Stomach (tissue), 9 donors: ENCODE measurements around the gene KREMEN2. TPM values are rescaled to one million over a fixed set of nuclear protein-coding genes. Genes with fewer than 3 reads are reported as not detected.

Experiments used
- DNase-seq, 2 donors: peaks; one replicate each; pipeline versions ENCODE4 v3.0.0 to v3.0.0-alpha.2; 2013 to 2019
- H3K27ac ChIP-seq, 5 donors: fragments of 200-600 bp in 4 of 5; sonication (generic) in 4 of 5; one replicate each; pipeline ENCODE4 v1.5.1; 2013 to 2019; ENCODE audit warnings: mild to moderate bottlenecking in 1 of 5, moderate library complexity in 1 of 5
- H3K27me3 ChIP-seq, 3 donors: fragments of 200-600 bp; sonication (generic); one replicate each; pipeline ENCODE4 v1.5.1; 2017 to 2019; ENCODE audit warnings: mixed run types in 1 of 3
- H3K36me3 ChIP-seq, 4 donors: fragments of 200-600 bp; sonication (generic); 1 replicate in 3 of 4; 2 replicates in 1 of 4; pipeline ENCODE4 v1.5.1; 2016 to 2019
- H3K4me1 ChIP-seq, 4 donors: fragments of 200-600 bp; sonication (generic); one replicate each; pipeline ENCODE4 v1.5.1; 2016 to 2019
- H3K4me3 ChIP-seq, 4 donors: fragments of 200-600 bp; sonication (generic) in 3 of 4; one replicate each; pipeline ENCODE4 v1.5.1; 2016 to 2019; ENCODE audit warnings: mild to moderate bottlenecking in 1 of 4
- H3K9me3 ChIP-seq, 4 donors: fragments of 200-600 bp; sonication (generic); one replicate each; pipeline ENCODE4 v1.5.1; 2016 to 2019
- CTCF ChIP-seq, 7 experiments: fragments of 450-650 bp in 4 of 7; fragments of 200-600 bp in 3 of 7; sonication (generic) in 3 of 7; IDR thresholded peaks; one replicate each; pipeline ENCODE4 v1.5.1; 2016 to 2019; ENCODE audit warnings: antibody characterized with exemption in 7 of 7, control low read depth in 2 of 7, mild to moderate bottlenecking in 1 of 7
- EP300 ChIP-seq: sonication (generic); formaldehyde crosslinking; IDR thresholded peaks from one replicate; pipeline ENCODE4 v1.6.1; 2017; ENCODE audit warnings: antibody characterized with exemption
- POLR2A ChIP-seq, 4 donors: fragments of 450-650 bp; IDR thresholded peaks; one replicate each; pipeline ENCODE4 v1.6.1; 2016; ENCODE audit warnings: antibody characterized with exemption in 4 of 4, control low read depth in 2 of 4, mild to moderate bottlenecking in 1 of 4, moderate library complexity in 1 of 4
- POLR2AphosphoS5 ChIP-seq, 3 donors: sonication (generic); formaldehyde crosslinking; IDR thresholded peaks; one replicate each; pipeline ENCODE4 v1.6.1; 2016; ENCODE audit warnings: antibody characterized with exemption in 3 of 3
- WGBS, 5 donors: extraction: QIAGEN DNeasy Blood & Tissue Kit in 3 of 5; methylation state at CpG; one replicate each; pipeline versions ENCODE4 v1.1.5 to v1.1.7; 2013 to 2018; 5-methylcytosine and 5-hydroxymethylcytosine counted together
- intact Hi-C: fragments of 100-400 bp; cut with DNase I; formaldehyde crosslinking; loops from one replicate; pipeline ENCODE4 v1.15.1; 2023; ENCODE audit warnings: low total_unique reads
- polyA plus RNA-seq, 3 donors: library from polyadenylated mRNA; stranded (reverse); fragments of 200-250 nt; gene quantifications; one replicate each; pipeline ENCODE4 v1.2.3, GENCODE V29; 2013
- total RNA-seq, 5 donors: library from RNA; depleted of rRNA; stranded (reverse); fragments of >200 nt; gene quantifications; one replicate each; pipeline versions ENCODE4 v1.1.0 to v1.2.3, GENCODE V29; 2014 to 2016
- donor health status: healthy with polysubstance abuse.
- donor health status: Bipolar disorder and iron deficiency.
- donor health status: healthy.

The KREMEN2 gene
- total and polyA plus RNA-seq, 8 donors: 0.37 to 1.1 TPM; not detected in 6

GRCh38 chr16:2955779-2956578 lies 8.1 kb upstream of the KREMEN2 start:
- intact Hi-C loops: no loop called here
- Histone ChIP-seq H3K4me1 (peaks cover 0 to 8% (median 0%) of the 10 kb centered on the region in 4 donors), H3K27me3 (peaks cover 6 to 70% (median 38%) of the 10 kb centered on the region in 3 donors), H3K36me3 (no peaks in the 10 kb centered on the region), H3K4me3 (no peak overlapping the region), H3K27ac (no peak overlapping the region), H3K9me3 (no peaks in the 10 kb centered on the region)
- no peak for DNase-seq
- 28 to 45% (median 41%) methylated on average over 14 to 21 of the region's 21 CpGs for WGBS, 5 donors
- TF ChIP-seq POLR2A (IDR thresholded peaks at IDR 0.05) (no peak), EP300 (no peak), CTCF (IDR thresholded peaks at IDR 0.05) (no peak), POLR2AphosphoS5 (IDR thresholded peaks at IDR 0.05) (no peak)

DNA sequence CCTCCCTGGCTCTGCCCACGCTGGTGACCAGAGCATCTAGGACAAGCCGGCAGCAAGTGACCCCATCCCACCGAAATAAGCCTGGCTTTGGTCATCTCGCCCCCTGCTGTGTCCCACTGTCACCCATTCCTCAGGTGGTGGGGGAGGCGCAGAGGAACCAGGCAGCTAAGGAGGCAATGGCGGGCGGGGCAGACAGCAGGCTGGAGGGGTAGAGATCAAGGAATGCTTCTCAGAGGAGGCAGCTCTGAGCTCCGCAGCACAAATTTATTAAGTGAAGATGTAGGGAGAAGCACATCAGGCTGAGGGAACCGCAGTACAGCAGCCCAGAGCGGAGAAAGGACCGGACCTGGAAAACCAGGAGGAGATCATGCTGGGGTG lies 7.5 kb upstream of the KREMEN2 start:
- intact Hi-C loops: no loop called here
- Histone ChIP-seq H3K4me3 (no peak overlapping the region), H3K27ac (no peak overlapping the region), H3K27me3 (peaks cover 6 to 76% (median 41%) of the 10 kb centered on the region in 3 donors), H3K36me3 (no peaks in the 10 kb centered on the region), H3K4me1 (peaks cover 0 to 8% (median 0%) of the 10 kb centered on the region in 4 donors), H3K9me3 (no peaks in the 10 kb centered on the region)
- WGBS, 5 donors: 85 to 91% (median 86%) methylated on average over 9 to 11 of the region's 11 CpGs
- TF ChIP-seq POLR2AphosphoS5 (IDR thresholded peaks at IDR 0.05) (no peak), POLR2A (IDR thresholded peaks at IDR 0.05) (no peak), EP300 (no peak), CTCF (IDR thresholded peaks at IDR 0.05) (no peak)
- DNase-seq: no peak

DNA sequence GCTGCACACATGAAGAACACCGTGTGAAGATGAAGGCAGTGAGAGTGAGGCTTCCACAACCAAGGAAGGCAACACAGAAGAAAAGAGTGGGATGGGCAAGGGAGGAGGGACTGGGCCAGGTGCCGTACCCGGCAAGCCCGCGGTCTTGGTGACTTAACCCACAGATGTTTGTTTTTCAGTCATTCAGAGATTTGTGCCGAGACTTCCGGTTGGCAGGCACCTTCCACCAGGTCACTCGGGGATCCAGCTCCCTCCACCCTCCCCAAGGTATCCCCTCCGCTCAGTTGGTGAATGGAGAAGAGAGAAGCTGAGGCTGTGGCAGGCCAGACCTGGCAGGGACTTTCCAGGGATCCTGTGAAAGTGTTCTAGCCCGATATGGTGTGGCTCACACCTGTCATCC lies 4.9 kb upstream of the KREMEN2 start:
- no peak overlapping the region for H3K27ac ChIP-seq
- H3K4me1 ChIP-seq: peaks cover 16 to 25% (median 18%) of the 10 kb centered on the region in 4 donors
- TF ChIP-seq POLR2A (IDR thresholded peaks at IDR 0.05): no peak
- no peak for TF ChIP-seq EP300
- TF ChIP-seq POLR2AphosphoS5 (IDR thresholded peaks at IDR 0.05): no peak
- no peak for TF ChIP-seq CTCF (IDR thresholded peaks at IDR 0.05)
- no peak overlapping the region for H3K4me3 ChIP-seq
- peak in 1 of 2 donors; percentile 48 for DNase-seq
- WGBS, 5 donors: 22 to 48% (median 38%) methylated on average over 10 of the region's 10 CpGs
- intact Hi-C loops: no loop called here
- H3K9me3 ChIP-seq: no peaks in the 10 kb centered on the region
- H3K27me3 ChIP-seq: peaks cover 23 to 98% (median 60%) of the 10 kb centered on the region in 3 donors
- no peaks in the 10 kb centered on the region for H3K36me3 ChIP-seq

GRCh38 chr16:2960183-2961010 lies 3.7 kb upstream of the KREMEN2 start:
- WGBS, 5 donors: 64 to 66% (median 65%) methylated on average over 11 to 17 of the region's 17 CpGs
- Histone ChIP-seq H3K4me1 (peaks cover 27 to 37% (median 30%) of the 10 kb centered on the region in 4 donors), H3K9me3 (no peaks in the 10 kb centered on the region), H3K36me3 (no peaks in the 10 kb centered on the region), H3K4me3 (no peak overlapping the region), H3K27me3 (peaks cover 33 to 98% (median 60%) of the 10 kb centered on the region in 3 donors), H3K27ac (no peak overlapping the region)
- DNase-seq: no peak
- TF ChIP-seq POLR2AphosphoS5 (IDR thresholded peaks at IDR 0.05) (no peak), POLR2A (IDR thresholded peaks at IDR 0.05) (no peak), EP300 (no peak), CTCF (IDR thresholded peaks at IDR 0.05) (no peak)
- intact Hi-C loops: no loop called here
